IMR-90 (cell line): Measurements from ENCODE around the gene SPPL2B. TPM values are rescaled to one million over a fixed set of nuclear protein-coding genes. Genes with fewer than 3 reads are reported as not detected.

ENCODE experiments used
- ATAC-seq: fragments of 200-7000 bp; cut with Tn5 transposase; 2 replicates; pipeline ENCODE4 v1.9.1; 2020; ENCODE audit warnings: low read depth, mild to moderate bottlenecking, moderate library complexity
- BruUV-seq: library from RNA; stranded (reverse); fragments of 400-500 nt; replicated peaks from 2 replicates; lab custom pipeline; 2021; lab: Mats Ljungman, UMichigan
- CTCF ChIA-PET: fragments of 300-600 bp; formaldehyde crosslinking; extraction: SDS; loops from one replicate; lab custom pipeline; 2021; ENCODE audit warnings: antibody characterized with exemption; lab: Yijun Ruan, JAX
- POLR2A ChIA-PET: fragments of 300-600 bp; sonication (Branson Sonifier 250); formaldehyde crosslinking; loops from one replicate; lab custom pipeline; 2022; ENCODE audit warnings: antibody characterized with exemption; ENCODE audit not compliant: unreplicated experiment; lab: Charles Lee
- DNase-seq: peaks from one replicate; pipeline ENCODE4 v3.0.0; 2013
- H2AFZ ChIP-seq: replicated peaks from 2 replicates; pipeline ENCODE3; 2013; ENCODE audit warnings: low read length, mild to moderate bottlenecking; ENCODE audit not compliant: poor library complexity
- H2AK5ac ChIP-seq: 2 replicates; pipeline ENCODE4 v1.6.1; 2013; ENCODE audit warnings: low read depth, low read length, inconsistent platforms
- H2AK9ac ChIP-seq: replicated peaks from 2 replicates; pipeline ENCODE3; 2013; ENCODE audit warnings: mild to moderate bottlenecking, low read depth, low read length, moderate library complexity; ENCODE audit not compliant: poor library complexity
- H2BK120ac ChIP-seq: 2 replicates; pipeline ENCODE4 v1.6.1; 2013; ENCODE audit warnings: low read depth, low read length, inconsistent platforms
- H2BK15ac ChIP-seq: 3 replicates; pipeline ENCODE4 v1.6.1; 2013; ENCODE audit warnings: low read depth, low read length, inconsistent platforms
- H2BK20ac ChIP-seq: 2 replicates; pipeline ENCODE4 v1.6.1; 2013; ENCODE audit warnings: low read depth, mild to moderate bottlenecking, inconsistent platforms, low read length, moderate library complexity
- H2BK5ac ChIP-seq: 2 replicates; pipeline ENCODE4 v1.6.1; 2013; ENCODE audit warnings: mild to moderate bottlenecking, low read depth, low read length, inconsistent platforms; ENCODE audit not compliant: poor library complexity, severe bottlenecking
- H3K14ac ChIP-seq: replicated peaks from 2 replicates; pipeline ENCODE4 v1.6.1; 2013; ENCODE audit warnings: low read depth, low read length, inconsistent platforms
- H3K18ac ChIP-seq: 2 replicates; pipeline ENCODE4 v1.6.1; 2013; ENCODE audit warnings: low read depth, low read length, control low read depth
- H3K23ac ChIP-seq: 2 replicates; pipeline ENCODE4 v1.6.1; 2013; ENCODE audit warnings: low read depth, low read length, inconsistent platforms
- H3K27ac ChIP-seq: 2 replicates; pipeline ENCODE4 v1.5.1; 2013; ENCODE audit warnings: mild to moderate bottlenecking, control low read depth, low read length; ENCODE audit not compliant: insufficient read depth
- H3K27me3 ChIP-seq: 2 replicates; pipeline ENCODE4 v1.6.1; 2013; ENCODE audit warnings: low read length; ENCODE audit not compliant: control insufficient read depth, insufficient read depth
- H3K36me3 ChIP-seq: 2 replicates; pipeline ENCODE4 v1.6.1; 2013; ENCODE audit warnings: low read length, mixed read lengths; ENCODE audit not compliant: control insufficient read depth, insufficient read depth
- H3K4ac ChIP-seq: 2 replicates; pipeline ENCODE4 v1.6.1; 2013; ENCODE audit warnings: low read depth, low read length, inconsistent platforms
- H3K4me1 ChIP-seq: 2 replicates; pipeline ENCODE4 v1.6.1; 2013; ENCODE audit warnings: low read length, mixed read lengths; ENCODE audit not compliant: control insufficient read depth, insufficient read depth
- H3K4me2 ChIP-seq: 2 replicates; pipeline ENCODE4 v1.6.1; 2013; ENCODE audit warnings: low read depth, mild to moderate bottlenecking, control low read depth, low read length, moderate library complexity
- H3K4me3 ChIP-seq: 2 replicates; pipeline ENCODE4 v1.5.1; 2013; ENCODE audit warnings: low read depth, mild to moderate bottlenecking, control low read depth, low read length, moderate library complexity; ENCODE audit not compliant: insufficient read depth
- H3K56ac ChIP-seq: 2 replicates; pipeline ENCODE4 v1.6.1; 2013; ENCODE audit warnings: low read length, inconsistent platforms; ENCODE audit not compliant: insufficient read depth; ENCODE audit errors: extremely low read depth
- H3K79me1 ChIP-seq, 2 experiments: 2 replicates each; pipeline ENCODE4 v1.6.1; 2013; ENCODE audit warnings: low read length in 2 of 2, inconsistent platforms in 1 of 2, low read depth in 1 of 2
- H3K9ac ChIP-seq: 2 replicates; pipeline ENCODE4 v1.6.1; 2013; ENCODE audit warnings: low read depth, low read length, control low read depth
- H3K9me1 ChIP-seq: 2 replicates; pipeline ENCODE4 v1.6.1; 2013; ENCODE audit warnings: low read length, inconsistent platforms; ENCODE audit not compliant: insufficient read depth
- H3K9me3 ChIP-seq: 2 replicates; pipeline ENCODE4 v1.6.1; 2013; ENCODE audit warnings: low read length; ENCODE audit not compliant: control insufficient read depth, insufficient read depth
- H4K20me1 ChIP-seq: 2 replicates; pipeline ENCODE4 v1.6.1; 2013; ENCODE audit warnings: low read length, inconsistent platforms; ENCODE audit not compliant: insufficient read depth
- H4K5ac ChIP-seq: 2 replicates; pipeline ENCODE4 v1.6.1; 2013; ENCODE audit warnings: mild to moderate bottlenecking, low read depth, low read length, control low read depth
- H4K8ac ChIP-seq, 2 experiments: 2 replicates each; pipeline ENCODE4 v1.6.1; 2013; ENCODE audit warnings: low read depth in 2 of 2, low read length in 2 of 2, control low read depth in 1 of 2, inconsistent platforms in 1 of 2
- H4K91ac ChIP-seq: 2 replicates; pipeline ENCODE4 v1.6.1; 2013; ENCODE audit warnings: low read depth, low read length, inconsistent platforms; ENCODE audit not compliant: insufficient read depth
- CEBPB ChIP-seq: IDR thresholded peaks from 2 replicates; pipeline ENCODE4 v1.6.1; 2012; ENCODE audit warnings: low read depth, low read length, improper control_type of control experiment
- CTCF ChIP-seq: conservative IDR thresholded peaks from 2 replicates; pipeline ENCODE4 v1.5.1; 2012; ENCODE audit warnings: mild to moderate bottlenecking, low read depth, low read length, improper control_type of control experiment
- MAFK ChIP-seq: IDR thresholded peaks from 2 replicates; pipeline ENCODE4 v1.6.1; 2012; ENCODE audit warnings: low read depth, low read length, improper control_type of control experiment
- MAZ ChIP-seq: IDR thresholded peaks from 2 replicates; pipeline ENCODE4 v1.6.1; 2012; ENCODE audit warnings: low read depth, mild to moderate bottlenecking, low read length, improper control_type of control experiment, moderate library complexity, borderline replicate concordance
- MXI1 ChIP-seq: IDR thresholded peaks from 2 replicates; pipeline ENCODE4 v1.6.1; 2012; ENCODE audit warnings: low read depth, mild to moderate bottlenecking, low read length, moderate library complexity, borderline replicate concordance
- WGBS, 2 experiments: methylation state at CpG; one replicate each; pipeline versions ENCODE4 v1.1.5 to v1.1.7; 2013; ENCODE audit warnings: missing lambda C conversion rate in 2 of 2; ENCODE audit not compliant: insufficient read length in 1 of 2; ENCODE audit errors: extremely low coverage in 2 of 2; 5-methylcytosine and 5-hydroxymethylcytosine counted together
- dilution Hi-C: fragments of 300-500 bp; cut with HindIII; formaldehyde crosslinking; loops from one replicate; pipeline ENCODE4 v1.14.3; 2018; ENCODE audit warnings: low sequenced_read_pairs; ENCODE audit not compliant: unreplicated experiment
- in situ Hi-C: fragments of 300-500 bp; cut with MboI; formaldehyde crosslinking; loops from 3 replicates; pipeline ENCODE4 v1.14.3; 2019; ENCODE audit warnings: low sequenced_read_pairs, inconsistent platforms, mixed read lengths
- intact Hi-C: fragments of 100-400 bp; cut with micrococcal nuclease; formaldehyde crosslinking; loops from 2 replicates; pipeline ENCODE4 v1.10.0; 2022
- polyA plus RNA-seq, 3 experiments: library from polyadenylated mRNA; depleted of rRNA; stranded (reverse); fragments of >200 nt; gene quantifications; 2 replicates each; pipeline ENCODE4 v1.2.3, GENCODE V29; 2012; ENCODE audit warnings: low replicate concordance in 1 of 3
- total RNA-seq: library from RNA; depleted of rRNA; stranded (reverse); fragments of >200 nt; gene quantifications from 2 replicates; pipeline ENCODE4 v1.2.3, GENCODE V29; 2012

Gene SPPL2B
- total and polyA plus RNA-seq, 2 of the 4 experiments (the other 2 are of a cell fraction), result 3.4 to 45.7 TPM

- no peaks in the 10 kb centered on the region for H3K27me3 ChIP-seq
- H3K9ac ChIP-seq, result no peak overlapping the region
- in situ Hi-C loops (no loop called here), dilution Hi-C loops (no loop called here), intact Hi-C loops (no loop called here)
- no peak overlapping the region for H2AK5ac ChIP-seq
- H3K18ac ChIP-seq, result no peak overlapping the region
- H3K4ac ChIP-seq, result no peak overlapping the region
- no peak overlapping the region for H2BK120ac ChIP-seq
- no peaks in the 10 kb centered on the region for H3K4me1 ChIP-seq
- no peaks in the 10 kb centered on the region for H3K9me3 ChIP-seq
- no peak overlapping the region for H3K4me3 ChIP-seq
- no peak overlapping the region for H3K56ac ChIP-seq
- no peak overlapping the region for H4K91ac ChIP-seq
- H2AK9ac ChIP-seq, result no peak overlapping the region
- H3K36me3 ChIP-seq, result peaks cover 37% of the 10 kb centered on the region
- POLR2A ChIA-PET, result no interaction called here
- TF ChIP-seq MAFK (no peak), CEBPB (no peak), MXI1 (no peak), CTCF (no peak), MAZ (no peak)
- WGBS, 2 experiments, result 96% methylated on average over 14 of the region's 29 CpGs; no CpG with 5 or more reads in 1 of the 2 experiments
- H3K4me2 ChIP-seq, result no peak overlapping the region
- DNase-seq (no peak), ATAC-seq (no peak)
- no peak overlapping the region for H2BK20ac ChIP-seq
- H3K23ac ChIP-seq, result no peak overlapping the region
- H2BK5ac ChIP-seq, result no peak overlapping the region
- CTCF ChIA-PET, result no interaction called here
- H3K79me1 ChIP-seq, result peaks cover 0 to 9% of the 10 kb centered on the region in 2 experiments; a peak in 1 of 4 replicates
- H4K5ac ChIP-seq, result no peak overlapping the region
- no peak overlapping the region for H2AFZ ChIP-seq
- no peak overlapping the region for H2BK15ac ChIP-seq
- H3K27ac ChIP-seq, result no peak overlapping the region
- no TSS peak for BruUV-seq
- H4K20me1 ChIP-seq, result no peaks in the 10 kb centered on the region; the same call in 1 of the 2 replicates
- H3K14ac ChIP-seq, result no peak overlapping the region
- H4K8ac ChIP-seq, result no peak overlapping the region
- no peaks in the 10 kb centered on the region for H3K9me1 ChIP-seq
Observed at GRCh38 chr19:2342656-2343288, 14.3 kb downstream of the SPPL2B start.
